ENCODE results near the gene LIMA1. TPM values are rescaled to one million over a fixed set of nuclear protein-coding genes. Genes with fewer than 3 reads are reported as not detected.

The LIMA1 gene
- total and polyA plus RNA-seq, 4 experiments from 2014 or later, result 4.9 to 14.9 (median 12.0) TPM

- intact Hi-C loops (cut with micrococcal nuclease), result no loop called here
- Mint-ChIP-seq H3K27me3 (no peaks in the 10 kb centered on the region), H3K4me3 (no peak overlapping the region), H3K4me1 (peaks cover 0 to 3% (median under 1%) of the 10 kb centered on the region in 4 donors), H3K36me3 (peaks cover 37 to 48% of the 10 kb centered on the region in 2 donors), H3K27ac (peak overlapping the region in 1 of 7 donors; percentile 57), H3K9me3 (no peaks in the 10 kb centered on the region)
- ChIA-PET POLR2A (ENCODE audit: partially characterized antibody) (no interaction called here), CTCF (ENCODE audit: partially characterized antibody) (interaction anchor here (1.6 kb wide), 1 partner anchor 112 kb away, joined by 3 read pairs; no protein-coding TSS in a partner anchor)
- no peaks in the 10 kb centered on the region for H3K27me3 ChIP-seq (ENCODE audit: insufficient read depth, low read length)
- no peaks in the 10 kb centered on the region for H3K4me1 ChIP-seq (ENCODE audit: insufficient read depth, low read length)
- H3K36me3 ChIP-seq (ENCODE audit: insufficient read depth, low read length), result peaks cover 23% of the 10 kb centered on the region
- no peak overlapping the region for H3K27ac ChIP-seq (ENCODE audit: low read depth, low read length)
- H3K4me3 ChIP-seq (ENCODE audit: low read length in 2 of 2), result no peak overlapping the region
- no peaks in the 10 kb centered on the region for H3K9me3 ChIP-seq (ENCODE audit: control insufficient read depth in 1 of 2, low read length in 2 of 2)
- no peak for DNase-seq
These were observed 84.5 kb downstream of the LIMA1 start for GRCh38 chr12:50198829-50199228.

GRCh38 chr12:50197297-50197727, 86.0 kb downstream of the LIMA1 start:
- CTCF ChIA-PET (ENCODE audit: partially characterized antibody), result interaction anchor here (1.5 to 2.0 kb wide), 2 partner anchors 86 to 123 kb away, joined by 3 to 5 read pairs; partner anchors contain the start of gene COX14

GRCh38 chr12:50196537-50196936, 86.8 kb downstream of the LIMA1 start:
- H3K4me3 ChIP-seq (ENCODE audit: low read length in 2 of 2), result no peak overlapping the region
- intact Hi-C loops (cut with micrococcal nuclease), result no loop called here
- no peaks in the 10 kb centered on the region for H3K27me3 ChIP-seq (ENCODE audit: insufficient read depth, low read length)
- no peaks in the 10 kb centered on the region for H3K9me3 ChIP-seq (ENCODE audit: control insufficient read depth in 1 of 2, low read length in 2 of 2)
- H3K27ac ChIP-seq (ENCODE audit: low read depth, low read length), result no peak overlapping the region
- peaks cover 0 to 6% (median 1%) of the 10 kb centered on the region in 4 donors for H3K4me1 Mint-ChIP-seq
- no peak for DNase-seq
- peaks cover 18% of the 10 kb centered on the region for H3K36me3 ChIP-seq (ENCODE audit: insufficient read depth, low read length)
- ChIA-PET CTCF (ENCODE audit: partially characterized antibody) (interaction anchor here (0.6 to 2.0 kb wide), 4 partner anchors 9 to 464 kb away, joined by 3 to 5 read pairs (median 3); partner anchors contain the start of gene COX14), POLR2A (ENCODE audit: partially characterized antibody) (no interaction called here)
- peaks cover 37 to 49% of the 10 kb centered on the region in 2 donors for H3K36me3 Mint-ChIP-seq
- peak overlapping the region in 3 of 7 donors; percentile 17 to 58 (median 19) for H3K27ac Mint-ChIP-seq
- no peaks in the 10 kb centered on the region for H3K9me3 Mint-ChIP-seq
- no peak overlapping the region for H3K4me3 Mint-ChIP-seq
- H3K4me1 ChIP-seq (ENCODE audit: insufficient read depth, low read length), result no peaks in the 10 kb centered on the region
- no peaks in the 10 kb centered on the region for H3K27me3 Mint-ChIP-seq

More at GRCh38 chr12:50197297-50197727, 86.0 kb downstream of the LIMA1 start:
- Mint-ChIP-seq H3K4me3 (no peak overlapping the region), H3K27ac (peak overlapping the region in 1 of 7 donors; percentile 53), H3K27me3 (no peaks in the 10 kb centered on the region), H3K36me3 (peaks cover 35 to 47% of the 10 kb centered on the region in 2 donors), H3K9me3 (no peaks in the 10 kb centered on the region), H3K4me1 (peaks cover 0 to 6% (median 1%) of the 10 kb centered on the region in 4 donors)
- no peak overlapping the region for H3K4me3 ChIP-seq (ENCODE audit: low read length in 2 of 2)
- no peaks in the 10 kb centered on the region for H3K4me1 ChIP-seq (ENCODE audit: insufficient read depth, low read length)
- H3K27me3 ChIP-seq (ENCODE audit: insufficient read depth, low read length), result no peaks in the 10 kb centered on the region
- H3K9me3 ChIP-seq (ENCODE audit: control insufficient read depth in 1 of 2, low read length in 2 of 2), result no peaks in the 10 kb centered on the region
- no peak overlapping the region for H3K27ac ChIP-seq (ENCODE audit: low read depth, low read length)
- DNase-seq, result no peak
- peaks cover 22% of the 10 kb centered on the region for H3K36me3 ChIP-seq (ENCODE audit: insufficient read depth, low read length)
- POLR2A ChIA-PET (ENCODE audit: partially characterized antibody), result no interaction called here
- intact Hi-C loops (cut with micrococcal nuclease), result no loop called here

DNA sequence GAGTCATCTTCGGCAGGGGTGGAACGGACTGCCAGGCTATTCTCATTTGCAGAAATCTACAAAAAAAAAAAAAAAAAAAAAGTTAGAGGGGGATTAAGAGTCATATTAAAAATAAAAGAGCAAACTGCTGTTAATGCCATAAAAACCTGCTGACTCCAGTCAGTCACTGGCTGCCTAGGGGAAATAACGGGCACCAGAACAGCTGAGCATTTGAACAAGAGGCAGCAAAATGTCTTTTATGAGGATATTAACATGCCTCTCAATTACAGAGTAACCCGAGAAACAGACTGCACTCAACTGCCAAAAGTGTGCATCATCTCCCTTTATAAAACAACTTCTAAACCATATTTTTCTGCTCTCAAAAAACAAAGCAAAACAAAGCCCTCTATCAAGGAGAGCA, 87.5 kb downstream of the LIMA1 start:
- Mint-ChIP-seq H3K36me3 (peaks cover 34 to 47% of the 10 kb centered on the region in 2 donors), H3K4me3 (no peak overlapping the region), H3K27me3 (no peaks in the 10 kb centered on the region), H3K27ac (peak overlapping the region in 1 of 7 donors; percentile 64), H3K9me3 (no peaks in the 10 kb centered on the region), H3K4me1 (peaks cover 0 to 6% (median 1%) of the 10 kb centered on the region in 4 donors)
- ChIA-PET CTCF (ENCODE audit: partially characterized antibody) (interaction anchor here (0.7 to 2.0 kb wide), 2 partner anchors 85 to 464 kb away, joined by 3 to 5 read pairs; partner anchors contain the start of gene COX14), POLR2A (ENCODE audit: partially characterized antibody) (no interaction called here)
- Histone ChIP-seq H3K4me1 (ENCODE audit: insufficient read depth, low read length) (peaks cover 5% of the 10 kb centered on the region), H3K9me3 (ENCODE audit: control insufficient read depth in 1 of 2, low read length in 2 of 2) (no peaks in the 10 kb centered on the region), H3K27me3 (ENCODE audit: insufficient read depth, low read length) (no peaks in the 10 kb centered on the region), H3K4me3 (ENCODE audit: low read length in 2 of 2) (no peak overlapping the region), H3K36me3 (ENCODE audit: insufficient read depth, low read length) (peaks cover 14% of the 10 kb centered on the region), H3K27ac (ENCODE audit: low read depth, low read length) (no peak overlapping the region)
- intact Hi-C loops (cut with micrococcal nuclease), result no loop called here
- DNase-seq, result no peak

DNA sequence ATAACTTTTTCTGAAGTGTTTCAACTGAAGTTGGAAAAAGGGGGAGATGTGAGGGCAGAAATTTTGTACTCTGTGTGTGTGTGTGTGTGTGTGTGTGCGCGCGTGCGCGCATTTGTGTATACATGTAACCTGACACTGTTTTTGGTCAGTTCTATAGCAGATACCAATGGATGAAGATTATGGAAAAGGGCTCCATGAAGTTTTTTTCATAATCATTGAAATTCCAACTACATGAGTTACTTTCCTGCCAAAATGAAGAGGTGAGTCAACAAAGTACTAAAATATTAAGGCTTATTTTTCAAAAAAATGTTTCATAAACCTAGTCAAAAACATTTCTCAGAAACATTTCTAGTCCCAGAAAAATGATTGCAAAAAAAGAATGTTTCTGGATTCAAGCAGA, 90.4 kb downstream of the LIMA1 start:
- peaks cover 24% of the 10 kb centered on the region for H3K4me1 ChIP-seq (ENCODE audit: insufficient read depth, low read length)
- H3K4me3 ChIP-seq (ENCODE audit: low read length in 2 of 2), result no peak overlapping the region
- no peaks in the 10 kb centered on the region for H3K9me3 ChIP-seq (ENCODE audit: control insufficient read depth in 1 of 2, low read length in 2 of 2)
- ChIA-PET CTCF (ENCODE audit: partially characterized antibody) (no interaction called here), POLR2A (ENCODE audit: partially characterized antibody) (no interaction called here)
- H3K27ac ChIP-seq (ENCODE audit: low read depth, low read length), result no peak overlapping the region
- Mint-ChIP-seq H3K4me1 (peaks cover 10 to 26% (median 13%) of the 10 kb centered on the region in 4 donors), H3K27ac (peak overlapping the region in 1 of 7 donors; percentile 1), H3K9me3 (no peaks in the 10 kb centered on the region), H3K27me3 (no peaks in the 10 kb centered on the region), H3K36me3 (peaks cover 18 to 36% of the 10 kb centered on the region in 2 donors), H3K4me3 (no peak overlapping the region)
- H3K27me3 ChIP-seq (ENCODE audit: insufficient read depth, low read length), result no peaks in the 10 kb centered on the region
- no peaks in the 10 kb centered on the region for H3K36me3 ChIP-seq (ENCODE audit: insufficient read depth, low read length)
- intact Hi-C loops (cut with micrococcal nuclease), result no loop called here
- no peak for DNase-seq

DNA sequence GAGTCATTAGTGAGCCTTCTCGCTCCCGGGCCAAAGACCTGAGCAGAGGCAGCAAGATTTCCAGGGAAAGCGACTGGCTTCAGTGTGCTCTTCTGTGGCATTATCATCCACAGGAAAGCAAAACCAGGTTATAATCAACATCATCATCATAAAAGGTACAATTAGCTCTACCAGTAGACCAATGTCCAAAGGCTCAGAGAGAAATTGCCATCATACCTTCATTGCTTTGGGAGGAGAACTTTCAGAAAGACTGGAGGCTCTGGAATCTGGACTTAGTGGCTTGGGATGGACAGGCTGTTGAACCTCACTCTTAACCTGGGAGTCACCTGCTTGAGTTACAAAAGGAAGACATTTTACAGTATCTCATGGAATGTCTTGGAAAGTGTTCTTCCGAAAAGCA, 91.1 kb downstream of the LIMA1 start:
- H3K27ac ChIP-seq (ENCODE audit: low read depth, low read length), result no peak overlapping the region
- intact Hi-C loops (cut with micrococcal nuclease), result no loop called here
- ChIA-PET CTCF (ENCODE audit: partially characterized antibody) (no interaction called here), POLR2A (ENCODE audit: partially characterized antibody) (no interaction called here)
- H3K27me3 Mint-ChIP-seq, result no peaks in the 10 kb centered on the region
- H3K4me3 ChIP-seq (ENCODE audit: low read length in 2 of 2), result no peak overlapping the region
- peak overlapping the region in 1 of 7 donors; percentile 3 for H3K27ac Mint-ChIP-seq
- no peak for DNase-seq
- peaks cover 14 to 34% of the 10 kb centered on the region in 2 donors for H3K36me3 Mint-ChIP-seq
- H3K4me1 ChIP-seq (ENCODE audit: insufficient read depth, low read length), result peaks cover 31% of the 10 kb centered on the region
- H3K9me3 Mint-ChIP-seq, result no peaks in the 10 kb centered on the region
- no peak overlapping the region for H3K4me3 Mint-ChIP-seq
- H3K36me3 ChIP-seq (ENCODE audit: insufficient read depth, low read length), result no peaks in the 10 kb centered on the region
- H3K27me3 ChIP-seq (ENCODE audit: insufficient read depth, low read length), result no peaks in the 10 kb centered on the region
- peaks cover 9 to 29% (median 14%) of the 10 kb centered on the region in 4 donors for H3K4me1 Mint-ChIP-seq
- no peaks in the 10 kb centered on the region for H3K9me3 ChIP-seq (ENCODE audit: control insufficient read depth in 1 of 2, low read length in 2 of 2)

DNA sequence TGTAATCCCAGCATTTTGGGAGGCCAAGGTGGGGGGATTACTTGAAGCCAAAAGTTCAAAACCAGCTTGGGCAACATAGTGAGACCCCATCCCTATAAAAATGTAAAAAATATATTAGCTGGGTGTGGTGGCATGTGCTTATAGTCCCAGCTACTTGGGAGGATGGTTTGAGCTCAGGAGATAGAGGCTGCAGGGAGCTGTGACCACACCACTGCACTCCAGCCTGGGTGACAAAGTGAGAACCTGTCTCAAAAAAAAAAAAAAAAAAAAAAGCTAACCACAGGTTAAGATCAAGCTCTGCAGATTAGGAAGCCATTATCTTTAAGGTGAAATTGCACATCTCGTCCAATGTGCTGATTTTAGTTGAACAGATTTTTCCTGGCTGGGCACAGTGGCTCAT, 92.5 kb downstream of the LIMA1 start:
- no peaks in the 10 kb centered on the region for H3K27me3 Mint-ChIP-seq

More for the DNA sequence above, 92.5 kb downstream of the LIMA1 start:
- Mint-ChIP-seq H3K27ac (peak overlapping the region in 3 of 7 donors; percentile 24 to 81 (median 35)), H3K9me3 (no peaks in the 10 kb centered on the region), H3K36me3 (peaks cover 10 to 23% of the 10 kb centered on the region in 2 donors), H3K4me1 (peaks cover 10 to 38% (median 20%) of the 10 kb centered on the region in 4 donors), H3K4me3 (no peak overlapping the region)
- peaks cover 38% of the 10 kb centered on the region for H3K4me1 ChIP-seq (ENCODE audit: insufficient read depth, low read length)
- H3K4me3 ChIP-seq (ENCODE audit: low read length in 2 of 2), result no peak overlapping the region
- H3K36me3 ChIP-seq (ENCODE audit: insufficient read depth, low read length), result no peaks in the 10 kb centered on the region
- H3K27ac ChIP-seq (ENCODE audit: low read depth, low read length), result no peak overlapping the region
- ChIA-PET CTCF (ENCODE audit: partially characterized antibody) (interaction anchor here (0.7 to 1.9 kb wide), 3 partner anchors 10 to 121 kb away, joined by 4 to 5 read pairs (median 5); partner anchors contain the start of gene CERS5), POLR2A (ENCODE audit: partially characterized antibody) (interaction anchor here (0.6 to 1.4 kb wide), 4 partner anchors 10 to 24 kb away, joined by 4 to 8 read pairs (median 6); partner anchors contain the start of gene CERS5)
- no peaks in the 10 kb centered on the region for H3K9me3 ChIP-seq (ENCODE audit: control insufficient read depth in 1 of 2, low read length in 2 of 2)
- no peaks in the 10 kb centered on the region for H3K27me3 ChIP-seq (ENCODE audit: insufficient read depth, low read length)
- no peak for DNase-seq
- intact Hi-C loops (cut with micrococcal nuclease), result no loop called here
